BLaER1 (cell line): ENCODE measurements around the gene LRRN3.
A peak's percentile ranks its signal among the peaks of the same experiment; 100 is the strongest.

Experiments used
- H3K27ac ChIP-seq: shearing (Covaris generic); formaldehyde crosslinking; 2 replicates; pipeline ENCODE4 v1.8.1; 2022
- H3K27me3 ChIP-seq: shearing (Covaris generic); formaldehyde crosslinking; 2 replicates; pipeline ENCODE4 v1.8.1; 2022
- H3K36me3 ChIP-seq: shearing (Covaris generic); formaldehyde crosslinking; 2 replicates; pipeline ENCODE4 v1.8.1; 2022
- H3K4me1 ChIP-seq: shearing (Covaris generic); formaldehyde crosslinking; 2 replicates; pipeline ENCODE4 v1.8.1; 2022
- H3K4me2 ChIP-seq: shearing (Covaris generic); formaldehyde crosslinking; 2 replicates; pipeline ENCODE4 v1.8.1; 2022
- H3K4me3 ChIP-seq: shearing (Covaris generic); formaldehyde crosslinking; 2 replicates; pipeline ENCODE4 v1.8.1; 2022
- H3K9ac ChIP-seq: shearing (Covaris generic); formaldehyde crosslinking; 2 replicates; pipeline ENCODE4 v1.8.1; 2022
- H3K9me3 ChIP-seq: shearing (Covaris generic); formaldehyde crosslinking; 2 replicates; pipeline ENCODE4 v1.8.1; 2022
- H4K20me1 ChIP-seq: shearing (Covaris generic); formaldehyde crosslinking; 2 replicates; pipeline ENCODE4 v1.8.1; 2022
- Cebpa-rat ChIP-seq: shearing (Covaris generic); IDR thresholded peaks from 2 replicates; pipeline ENCODE4 v1.8.1; 2022

LRRN3 gene

DNA sequence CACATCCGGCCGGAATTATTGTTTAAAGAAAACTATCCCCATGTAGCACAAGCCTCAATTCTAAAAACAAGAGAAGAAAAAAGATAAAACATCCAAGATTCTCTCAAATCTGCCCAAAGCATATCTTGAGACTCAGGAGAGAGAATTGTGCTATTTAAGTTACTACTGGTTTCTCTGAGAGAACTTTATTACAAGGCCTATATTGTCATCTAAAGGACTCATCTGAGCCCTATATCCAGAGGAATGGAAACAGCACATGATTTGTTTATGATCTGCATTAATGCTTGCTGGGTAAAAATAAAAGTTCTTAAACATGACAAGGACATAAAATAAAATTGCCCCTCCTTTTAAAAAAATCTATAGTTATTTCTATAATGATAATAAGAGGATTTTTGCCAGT, 25.0 kb downstream of the LRRN3 start:
- Histone ChIP-seq H3K27me3 (no peaks in the 10 kb centered on the region), H3K9ac (no peak overlapping the region), H3K27ac (no peak overlapping the region), H3K36me3 (no peaks in the 10 kb centered on the region), H3K4me3 (no peak overlapping the region), H3K4me1 (peaks cover 5% of the 10 kb centered on the region; the same call in 1 of the 2 replicates), H4K20me1 (no peaks in the 10 kb centered on the region), H3K9me3 (no peaks in the 10 kb centered on the region), H3K4me2 (no peak overlapping the region)
- no peak for TF ChIP-seq Cebpa-rat

GRCh38 chr7:111126987-111127386, 36.1 kb downstream of the LRRN3 start:
- Histone ChIP-seq H3K27me3 (no peaks in the 10 kb centered on the region), H3K4me3 (no peak overlapping the region), H3K4me2 (no peak overlapping the region), H4K20me1 (no peaks in the 10 kb centered on the region), H3K36me3 (no peaks in the 10 kb centered on the region), H3K9me3 (no peaks in the 10 kb centered on the region), H3K4me1 (no peaks in the 10 kb centered on the region), H3K27ac (no peak overlapping the region), H3K9ac (no peak overlapping the region)
- TF ChIP-seq Cebpa-rat: no peak

GRCh38 chr7:111129435-111129834, 38.5 kb downstream of the LRRN3 start:
- Histone ChIP-seq H3K4me1 (no peaks in the 10 kb centered on the region), H3K27ac (no peak overlapping the region), H3K4me3 (no peak overlapping the region), H3K27me3 (no peaks in the 10 kb centered on the region), H3K36me3 (no peaks in the 10 kb centered on the region), H3K9ac (no peak overlapping the region), H3K4me2 (no peak overlapping the region), H3K9me3 (no peaks in the 10 kb centered on the region), H4K20me1 (no peaks in the 10 kb centered on the region)
- TF ChIP-seq Cebpa-rat: no peak

- Histone ChIP-seq H3K4me3 (no peak overlapping the region), H3K9me3 (no peaks in the 10 kb centered on the region), H3K9ac (no peak overlapping the region), H3K27ac (no peak overlapping the region), H3K27me3 (no peaks in the 10 kb centered on the region), H3K4me1 (peaks cover 1% of the 10 kb centered on the region), H4K20me1 (no peaks in the 10 kb centered on the region), H3K4me2 (no peak overlapping the region), H3K36me3 (no peaks in the 10 kb centered on the region)
- no peak for TF ChIP-seq Cebpa-rat
Measured at GRCh38 chr7:111132833-111133232, 41.9 kb downstream of the LRRN3 start.

DNA sequence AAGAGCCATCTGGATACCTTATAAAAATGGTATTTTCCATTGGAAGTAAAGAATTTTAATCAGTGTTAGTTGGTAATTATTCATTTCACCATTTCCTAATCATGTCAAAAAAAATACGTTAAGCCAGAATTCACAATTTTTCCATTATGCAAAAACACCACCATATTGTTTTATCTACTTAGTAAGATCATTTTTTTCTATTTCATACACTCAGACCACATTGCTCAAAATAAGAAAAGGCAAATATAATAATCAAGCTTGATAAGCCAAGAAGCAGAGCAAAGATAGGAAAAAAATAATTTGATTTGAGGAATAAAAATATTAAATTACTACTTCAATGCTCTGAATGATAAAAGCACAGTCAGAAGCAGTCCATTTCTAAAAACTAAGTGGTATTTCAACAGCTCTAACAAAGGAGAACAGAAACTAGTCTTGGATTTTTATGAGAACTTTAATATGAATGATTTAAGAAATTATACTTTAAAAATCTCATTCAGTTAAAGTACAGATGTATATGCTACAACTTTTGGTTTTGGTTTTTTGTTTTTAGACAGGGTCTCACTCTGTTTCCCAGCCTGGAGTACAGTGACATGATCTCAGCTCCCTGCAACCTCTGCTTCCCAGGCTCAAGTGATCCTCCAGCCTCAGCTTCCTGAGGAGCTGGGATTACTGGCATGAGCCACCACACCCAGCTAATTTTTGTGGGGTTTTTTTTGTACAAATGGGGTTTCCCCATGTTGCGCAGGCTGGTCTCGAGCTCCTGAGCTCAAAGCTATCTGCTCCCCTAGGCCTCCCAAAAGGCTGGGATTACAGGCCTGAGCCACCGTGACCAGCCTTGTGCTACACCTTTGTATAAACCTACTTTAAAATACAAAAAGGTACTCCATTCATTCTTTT, 46.6 kb downstream of the LRRN3 start:
- no peak for TF ChIP-seq Cebpa-rat
- no peaks in the 10 kb centered on the region for H3K27me3 ChIP-seq
- H3K9ac ChIP-seq: no peak overlapping the region
- no peaks in the 10 kb centered on the region for H3K9me3 ChIP-seq
- H3K4me1 ChIP-seq: peaks cover 12% of the 10 kb centered on the region
- H4K20me1 ChIP-seq: no peaks in the 10 kb centered on the region
- no peaks in the 10 kb centered on the region for H3K36me3 ChIP-seq
- no peak overlapping the region for H3K27ac ChIP-seq
- peak overlapping the region; percentile 61 for H3K4me2 ChIP-seq
- H3K4me3 ChIP-seq: no peak overlapping the region

- H4K20me1 ChIP-seq: no peaks in the 10 kb centered on the region
- no peaks in the 10 kb centered on the region for H3K27me3 ChIP-seq
- no peak overlapping the region for H3K4me3 ChIP-seq
- no peaks in the 10 kb centered on the region for H3K9me3 ChIP-seq
- no peak overlapping the region for H3K9ac ChIP-seq
- TF ChIP-seq Cebpa-rat: no peak
- H3K27ac ChIP-seq: no peak overlapping the region
- H3K4me2 ChIP-seq: peak overlapping the region; percentile 61
- peaks cover 12% of the 10 kb centered on the region for H3K4me1 ChIP-seq
- no peaks in the 10 kb centered on the region for H3K36me3 ChIP-seq
Measured at GRCh38 chr7:111138193-111138569, 47.3 kb downstream of the LRRN3 start.

DNA sequence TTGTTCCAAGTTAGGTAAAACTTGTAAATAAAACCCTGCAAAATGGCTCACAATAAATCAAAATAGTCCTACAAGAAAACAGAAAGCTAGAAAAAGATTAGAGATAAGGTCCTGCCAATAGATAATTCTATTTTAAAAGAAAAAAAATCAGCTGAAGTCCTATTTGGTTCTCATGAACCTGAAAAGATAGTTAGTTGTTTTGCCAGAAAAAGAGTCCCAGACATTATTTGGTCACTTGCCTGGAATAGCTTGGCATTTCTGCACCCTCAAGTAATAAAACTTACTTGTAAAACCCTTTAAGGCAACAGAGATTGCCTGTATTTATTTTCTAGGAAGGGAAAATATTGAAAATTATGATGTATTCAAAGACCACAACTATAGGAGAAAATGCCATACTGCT, 47.7 kb downstream of the LRRN3 start:
- no peak overlapping the region for H3K27ac ChIP-seq
- no peaks in the 10 kb centered on the region for H3K27me3 ChIP-seq
- H3K4me3 ChIP-seq: no peak overlapping the region
- H3K4me2 ChIP-seq: peak overlapping the region; percentile 61
- H3K9ac ChIP-seq: no peak overlapping the region
- no peaks in the 10 kb centered on the region for H3K9me3 ChIP-seq
- H3K4me1 ChIP-seq: peaks cover 12% of the 10 kb centered on the region
- no peaks in the 10 kb centered on the region for H4K20me1 ChIP-seq
- H3K36me3 ChIP-seq: no peaks in the 10 kb centered on the region
- no peak for TF ChIP-seq Cebpa-rat

- H3K9ac ChIP-seq: no peak overlapping the region
Measured at GRCh38 chr7:111140091-111140865, 49.4 kb downstream of the LRRN3 start.

DNA sequence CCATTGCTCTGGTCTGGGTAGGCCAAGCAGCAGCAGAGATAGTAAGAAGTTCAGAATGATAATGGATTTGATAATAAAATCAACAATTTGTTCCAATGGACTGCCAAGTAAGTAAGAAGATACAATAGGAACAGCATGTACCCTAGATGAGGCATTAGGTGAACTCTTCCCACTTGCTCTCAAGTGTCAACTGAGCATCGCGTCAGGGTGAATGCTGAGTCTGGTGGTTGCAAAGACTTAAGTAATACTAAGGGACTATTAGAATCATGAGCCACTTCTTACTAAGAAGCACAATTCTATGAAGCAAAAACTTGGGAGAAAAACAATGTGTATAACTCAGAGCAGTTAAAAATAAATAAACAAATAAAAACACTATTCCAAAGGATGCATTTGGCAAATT, 54.5 kb downstream of the LRRN3 start:
- H3K27me3 ChIP-seq: no peaks in the 10 kb centered on the region
- no peak overlapping the region for H3K4me2 ChIP-seq
- H3K9me3 ChIP-seq: no peaks in the 10 kb centered on the region
- no peak for TF ChIP-seq Cebpa-rat
- H3K4me3 ChIP-seq: no peak overlapping the region
- no peaks in the 10 kb centered on the region for H3K4me1 ChIP-seq
- no peaks in the 10 kb centered on the region for H3K36me3 ChIP-seq
- H3K27ac ChIP-seq: no peak overlapping the region
- H3K9ac ChIP-seq: no peak overlapping the region
- H4K20me1 ChIP-seq: no peaks in the 10 kb centered on the region

More at GRCh38 chr7:111140091-111140865, 49.4 kb downstream of the LRRN3 start:
- no peak overlapping the region for H3K4me2 ChIP-seq
- no peak for TF ChIP-seq Cebpa-rat
- peaks cover 12% of the 10 kb centered on the region for H3K4me1 ChIP-seq
- no peak overlapping the region for H3K4me3 ChIP-seq
- H3K27me3 ChIP-seq: no peaks in the 10 kb centered on the region
- H4K20me1 ChIP-seq: no peaks in the 10 kb centered on the region
- no peaks in the 10 kb centered on the region for H3K9me3 ChIP-seq
- H3K36me3 ChIP-seq: no peaks in the 10 kb centered on the region
- H3K27ac ChIP-seq: no peak overlapping the region

- Histone ChIP-seq H3K27ac (no peak overlapping the region), H3K4me1 (no peaks in the 10 kb centered on the region), H4K20me1 (no peaks in the 10 kb centered on the region), H3K4me2 (no peak overlapping the region), H3K36me3 (no peaks in the 10 kb centered on the region), H3K4me3 (no peak overlapping the region), H3K9me3 (no peaks in the 10 kb centered on the region), H3K9ac (no peak overlapping the region), H3K27me3 (no peaks in the 10 kb centered on the region)
- TF ChIP-seq Cebpa-rat: no peak
Measured at GRCh38 chr7:111146136-111146535, 55.2 kb downstream of the LRRN3 start.
